Measurements from ENCODE around the gene TP53BP2.

DNA sequence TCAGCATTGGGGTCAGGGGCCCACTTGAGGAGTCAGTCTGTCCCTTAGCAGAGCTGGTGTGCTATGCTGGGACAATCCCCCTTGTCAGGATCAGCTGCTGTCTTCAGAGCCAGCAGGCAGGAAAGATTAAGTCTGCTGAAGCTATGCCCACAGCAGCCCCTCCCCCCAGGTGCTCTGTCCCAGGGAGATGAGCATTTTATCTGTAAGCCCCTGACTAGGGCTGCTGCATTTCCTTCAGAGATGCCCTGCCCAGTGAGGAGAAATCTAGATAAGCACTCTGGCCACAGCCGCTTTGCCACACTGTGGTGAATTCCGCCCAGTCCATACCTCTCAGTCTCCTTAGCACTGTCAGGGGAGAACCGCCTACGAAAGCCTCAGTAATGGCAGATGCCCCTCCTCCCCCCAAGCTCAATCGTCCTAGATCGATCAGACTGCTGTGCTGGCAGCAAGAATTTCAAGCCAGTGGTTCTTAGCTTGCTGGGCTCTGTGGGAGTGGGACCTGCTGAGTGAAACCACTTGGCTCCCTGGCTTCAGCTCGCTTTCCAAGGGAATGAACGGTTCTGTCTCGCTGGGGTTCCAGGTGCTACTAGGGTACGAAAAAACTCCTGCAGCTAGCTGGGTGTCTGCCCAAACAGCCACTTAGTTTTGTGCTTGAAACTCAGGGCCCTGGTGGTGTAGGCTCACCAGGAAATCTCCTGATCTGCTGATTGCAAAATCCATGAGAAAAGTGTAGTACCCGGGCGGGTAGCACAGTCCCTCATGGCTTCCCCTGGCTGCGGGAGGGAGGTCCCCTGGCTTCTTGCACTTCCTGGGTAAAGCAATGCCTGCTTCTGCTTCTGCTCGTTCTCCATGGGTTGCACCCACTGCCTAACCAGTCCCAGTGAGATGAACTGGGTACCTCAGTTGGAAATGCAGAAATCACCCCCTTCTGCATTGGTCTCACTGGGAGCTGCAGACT lies 25.1 kb upstream of the TP53BP2 start:
- TF ChIP-seq, protein P1, sequence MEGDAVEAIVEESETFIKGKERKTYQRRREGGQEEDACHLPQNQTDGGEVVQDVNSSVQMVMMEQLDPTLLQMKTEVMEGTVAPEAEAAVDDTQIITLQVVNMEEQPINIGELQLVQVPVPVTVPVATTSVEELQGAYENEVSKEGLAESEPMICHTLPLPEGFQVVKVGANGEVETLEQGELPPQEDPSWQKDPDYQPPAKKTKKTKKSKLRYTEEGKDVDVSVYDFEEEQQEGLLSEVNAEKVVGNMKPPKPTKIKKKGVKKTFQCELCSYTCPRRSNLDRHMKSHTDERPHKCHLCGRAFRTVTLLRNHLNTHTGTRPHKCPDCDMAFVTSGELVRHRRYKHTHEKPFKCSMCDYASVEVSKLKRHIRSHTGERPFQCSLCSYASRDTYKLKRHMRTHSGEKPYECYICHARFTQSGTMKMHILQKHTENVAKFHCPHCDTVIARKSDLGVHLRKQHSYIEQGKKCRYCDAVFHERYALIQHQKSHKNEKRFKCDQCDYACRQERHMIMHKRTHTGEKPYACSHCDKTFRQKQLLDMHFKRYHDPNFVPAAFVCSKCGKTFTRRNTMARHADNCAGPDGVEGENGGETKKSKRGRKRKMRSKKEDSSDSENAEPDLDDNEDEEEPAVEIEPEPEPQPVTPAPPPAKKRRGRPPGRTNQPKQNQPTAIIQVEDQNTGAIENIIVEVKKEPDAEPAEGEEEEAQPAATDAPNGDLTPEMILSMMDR (IDR thresholded peaks at IDR 0.05; ENCODE audit: low read depth, low read length): no peak
- TF ChIP-seq POLR2A (IDR thresholded peaks at IDR 0.05; ENCODE audit: extremely low read depth, insufficient read length) (peak; percentile 48), MYC (IDR thresholded peaks at IDR 0.05; ENCODE audit: low read depth, low read length) (no peak), MAX (IDR thresholded peaks at IDR 0.05; ENCODE audit: low read depth, low read length) (peak; percentile 15; the same call in 1 of the 2 replicates)
